GM19467 (cell line): ENCODE measurements around the gene CRTC3.

Experiments
- ATAC-seq: cut with Tn5 transposase; IDR thresholded peaks from one replicate; pipeline ENCODE4 v1.9.1; 2021; ENCODE audit warnings: mild to moderate bottlenecking, moderate library complexity; ENCODE audit not compliant: unreplicated experiment

The CRTC3 gene

DNA sequence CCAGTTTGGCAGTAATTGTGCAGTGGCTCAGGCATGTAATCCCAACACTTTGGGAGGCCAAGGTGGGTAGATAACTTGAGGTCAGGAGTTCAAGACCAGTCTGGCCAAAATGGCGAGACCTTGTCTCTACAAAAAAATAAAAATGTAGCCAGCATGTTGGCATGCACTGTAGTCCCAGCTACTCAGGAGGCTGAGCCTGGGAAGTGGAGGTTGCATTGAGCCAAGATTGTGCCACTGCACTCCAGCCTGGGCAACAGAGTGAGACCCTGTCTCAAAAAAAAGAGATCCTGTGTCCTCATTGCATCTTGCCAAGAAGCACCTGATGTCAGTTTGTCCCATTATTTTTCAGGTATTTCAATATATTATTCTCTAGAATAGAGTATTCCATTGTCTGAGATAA lies 61.8 kb downstream of the CRTC3 start:
- no peak for ATAC-seq

DNA sequence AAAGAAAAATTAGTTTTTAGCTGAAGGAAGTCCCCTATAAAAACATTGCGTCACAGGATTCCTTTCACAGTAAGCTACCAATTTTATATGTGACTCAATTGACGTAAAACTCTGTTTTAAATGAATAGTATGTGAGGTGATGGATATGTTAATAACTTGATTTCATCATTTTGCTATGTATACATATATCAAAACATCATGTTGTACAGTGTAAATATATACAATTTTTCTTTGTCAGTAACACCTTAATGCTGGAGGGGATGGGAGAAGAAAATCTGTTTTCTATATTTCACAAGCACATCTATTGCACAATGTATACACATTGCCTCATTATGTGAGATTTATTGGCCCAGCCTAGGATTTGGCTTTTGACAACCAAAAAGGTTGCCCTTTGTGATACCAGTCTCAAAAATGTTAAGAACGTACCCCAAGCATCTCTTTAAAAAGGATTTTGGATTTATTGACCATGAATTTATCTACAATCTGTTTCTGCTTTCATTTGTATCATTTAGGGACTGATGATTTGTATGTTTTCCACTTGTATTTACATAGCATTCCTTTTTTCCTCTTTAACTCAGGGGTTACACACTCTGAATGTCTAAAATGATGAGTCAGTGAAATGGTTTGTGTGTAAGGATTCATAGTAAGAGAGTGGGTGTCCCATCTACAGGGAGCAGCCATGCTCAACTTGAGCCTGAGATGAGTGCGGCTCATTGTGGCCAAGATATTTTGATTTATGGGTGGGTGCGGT lies 62.6 kb downstream of the CRTC3 start:
- ATAC-seq, result no peak

DNA sequence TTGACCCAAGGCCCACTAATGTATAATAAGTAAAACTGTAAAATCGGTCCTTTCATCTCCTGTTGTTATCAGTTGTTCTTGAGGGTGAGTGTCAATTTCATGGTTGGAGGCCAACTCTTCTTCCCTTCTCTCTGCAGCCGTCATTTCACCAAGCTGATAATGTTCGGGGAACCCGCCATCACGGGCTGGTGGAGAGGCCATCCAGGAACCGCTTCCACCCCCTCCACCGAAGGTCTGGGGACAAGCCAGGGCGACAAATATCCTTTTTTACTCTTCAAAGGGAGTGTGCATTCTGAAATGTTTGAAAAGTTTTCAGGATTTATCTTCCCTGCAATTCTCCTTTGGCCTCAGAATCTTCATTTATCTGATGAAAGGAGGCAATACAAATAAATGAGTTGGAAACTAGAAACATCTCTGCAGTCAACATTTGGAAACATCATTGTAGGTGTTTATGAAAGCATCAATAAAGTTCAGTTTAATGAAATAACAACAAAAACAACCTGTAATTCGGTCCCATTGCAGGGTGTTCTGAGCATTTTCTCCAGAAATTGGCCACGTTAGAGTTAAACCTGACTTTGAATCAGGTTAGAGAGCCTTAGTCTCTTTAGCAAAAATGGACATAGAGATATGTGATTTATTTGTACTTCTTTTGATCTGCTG lies 63.9 kb downstream of the CRTC3 start:
- no peak for ATAC-seq

DNA sequence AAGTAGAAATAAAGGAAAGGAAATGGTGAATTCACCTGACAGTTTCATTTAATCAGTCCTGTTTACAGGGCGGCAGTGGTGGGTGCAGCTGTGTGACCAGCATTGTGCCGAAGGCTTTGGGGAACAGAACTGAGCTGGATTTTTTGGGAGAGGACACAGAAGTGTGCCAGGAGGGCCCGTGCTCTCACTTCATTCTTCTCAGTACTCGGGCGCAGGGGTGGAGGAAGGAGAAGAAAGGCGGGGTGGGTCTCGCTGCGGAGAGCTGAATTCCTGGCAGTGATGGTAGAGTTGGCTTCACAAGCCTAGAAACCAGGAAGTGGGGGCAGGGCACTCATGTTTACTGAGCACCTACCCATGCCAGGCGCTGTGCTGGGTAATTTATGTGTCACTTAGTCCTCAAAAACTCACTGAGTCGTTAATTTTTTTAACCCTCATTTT lies 64.6 kb downstream of the CRTC3 start:
- no peak for ATAC-seq

DNA sequence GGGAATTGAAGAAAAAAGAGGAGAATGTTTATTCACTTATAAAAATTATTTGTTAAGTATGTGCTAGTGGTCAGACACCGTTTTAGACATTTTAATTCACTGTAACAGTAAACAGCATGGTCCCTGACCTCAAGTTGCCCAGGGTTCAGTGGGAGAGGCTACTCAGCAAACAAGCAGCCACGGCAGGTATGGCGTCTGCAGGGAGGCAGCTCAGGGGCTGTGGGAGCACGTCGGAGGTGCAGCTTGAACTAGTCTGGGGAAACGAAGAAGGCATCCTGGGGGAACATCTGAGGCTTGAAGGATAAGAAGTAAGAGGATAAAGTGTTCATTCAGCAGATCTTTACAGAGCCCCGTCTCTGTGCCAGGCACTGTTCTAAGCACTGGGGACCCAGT lies 66.0 kb downstream of the CRTC3 start:
- ATAC-seq, result no peak

DNA sequence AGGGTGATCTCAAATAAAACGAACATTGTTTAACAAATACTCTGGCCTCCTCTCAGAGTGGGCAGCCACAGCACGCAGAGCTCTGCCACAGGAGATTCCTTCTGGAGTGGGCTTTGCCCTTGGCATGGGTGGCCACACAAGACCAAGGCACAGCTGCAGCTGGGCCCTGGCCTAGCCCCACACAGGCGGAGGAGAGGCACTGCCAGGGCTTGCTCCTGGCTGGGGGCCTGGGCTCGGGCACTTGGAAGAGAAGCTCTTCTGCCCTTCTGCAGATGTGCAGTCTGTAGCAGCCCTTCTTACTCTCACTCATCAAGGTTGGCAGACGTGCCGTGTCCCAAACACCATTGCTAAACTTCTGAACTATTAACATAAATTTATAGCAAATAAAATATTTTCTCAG lies 67.2 kb downstream of the CRTC3 start:
- no peak for ATAC-seq

DNA sequence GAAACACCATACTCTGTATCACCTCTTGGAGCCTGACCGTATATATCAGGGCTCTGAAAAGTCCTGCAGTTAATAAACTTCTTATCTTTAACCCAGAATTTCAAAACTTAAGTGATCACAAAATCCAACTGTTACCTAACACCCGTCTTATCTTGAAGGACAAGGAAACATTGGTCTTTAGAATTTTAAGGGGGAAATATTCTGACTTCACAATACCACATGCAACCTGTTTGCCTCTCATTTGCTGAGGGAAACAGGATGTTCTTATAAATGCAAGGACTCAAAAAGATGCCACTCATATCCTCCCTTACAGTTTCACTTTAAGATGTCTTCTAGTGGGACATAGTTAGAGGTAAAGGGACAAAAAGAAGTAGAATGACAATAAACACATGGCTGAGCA lies 67.9 kb downstream of the CRTC3 start:
- ATAC-seq, result peak; percentile 35

DNA sequence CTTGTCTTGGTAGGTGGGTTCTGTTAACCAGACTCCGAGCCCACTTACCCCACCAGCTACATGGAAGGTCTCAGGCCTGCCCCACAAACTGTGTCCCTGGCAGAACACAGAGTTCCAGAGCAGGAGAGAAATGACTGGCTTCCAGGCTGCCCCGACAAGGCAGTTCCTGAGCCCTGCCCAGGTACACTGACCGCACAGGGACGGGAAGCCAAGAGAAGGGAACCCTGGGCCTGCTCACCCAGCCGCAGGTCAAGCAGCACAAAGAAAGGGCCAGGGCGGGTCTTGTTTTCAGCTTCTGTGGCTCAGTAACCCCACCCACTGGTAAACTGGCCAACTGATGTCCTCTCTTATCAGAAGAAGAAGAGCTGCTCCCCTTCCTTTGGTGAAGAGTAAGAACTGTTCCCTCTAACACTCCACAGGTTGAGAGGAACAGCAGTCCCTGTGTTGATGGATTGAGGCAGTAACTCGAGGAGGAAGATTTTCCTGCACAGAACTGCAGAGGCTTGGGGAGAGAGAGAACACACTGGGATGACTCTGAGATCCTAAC lies 68.4 kb downstream of the CRTC3 start:
- peak; percentile 31 for ATAC-seq

DNA sequence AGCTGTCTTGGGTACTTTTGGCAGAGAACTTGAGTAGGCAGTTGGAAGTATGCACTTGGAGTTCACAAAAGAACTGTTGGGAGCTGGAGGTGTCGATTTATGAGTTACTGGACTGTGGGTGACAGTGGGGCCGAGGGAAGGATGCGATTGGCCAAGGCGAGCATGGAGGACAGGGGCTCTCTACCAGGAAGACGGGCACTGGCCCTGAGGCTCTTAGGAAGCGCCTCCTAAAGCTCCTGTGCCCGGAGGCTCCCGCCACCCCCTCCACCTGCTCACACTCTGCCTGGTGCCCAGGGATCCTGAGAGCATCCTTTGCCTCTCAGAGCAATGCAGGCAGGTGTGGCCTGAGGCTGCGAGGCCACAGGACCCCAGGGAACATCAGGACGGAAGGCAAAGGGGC lies 69.0 kb downstream of the CRTC3 start:
- no peak for ATAC-seq

DNA sequence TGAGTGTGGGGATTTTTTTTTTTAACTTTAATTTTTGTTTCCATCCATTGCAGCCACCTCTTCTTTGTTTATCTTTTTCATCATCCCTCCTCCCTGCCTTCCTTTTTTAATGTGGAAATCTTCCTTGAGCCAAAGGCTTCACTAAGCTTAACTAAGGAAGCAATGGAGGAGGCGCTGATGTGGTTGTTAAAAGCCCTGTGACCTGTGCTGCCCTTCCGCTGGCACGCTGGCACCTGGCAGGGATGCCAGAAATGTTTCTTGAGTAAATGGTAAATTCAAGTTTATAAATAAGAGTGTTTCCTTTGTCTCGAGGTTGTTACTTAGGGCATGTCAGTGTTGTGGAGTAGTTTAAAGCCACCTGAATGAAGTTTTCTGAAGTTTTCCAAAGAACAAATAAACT lies 69.4 kb downstream of the CRTC3 start:
- no peak for ATAC-seq

DNA sequence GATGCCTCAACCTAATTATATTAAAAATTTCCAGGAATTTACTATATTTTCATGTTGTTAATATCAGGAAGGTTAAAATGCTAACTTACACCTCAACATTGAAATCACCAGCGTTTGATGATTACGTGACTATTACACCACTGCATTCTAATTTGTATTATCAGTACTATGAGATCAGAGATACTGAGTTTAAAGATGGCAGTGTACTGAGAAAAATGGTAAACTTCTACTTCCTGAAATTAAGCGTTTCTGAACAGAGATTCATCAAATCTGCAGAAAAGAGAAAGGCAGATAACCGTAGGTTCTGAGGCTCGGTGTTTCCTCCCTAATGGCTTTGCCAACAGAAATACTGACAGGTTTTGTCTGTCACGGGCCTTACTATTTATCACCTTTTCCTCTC lies 69.9 kb downstream of the CRTC3 start:
- ATAC-seq, result no peak

DNA sequence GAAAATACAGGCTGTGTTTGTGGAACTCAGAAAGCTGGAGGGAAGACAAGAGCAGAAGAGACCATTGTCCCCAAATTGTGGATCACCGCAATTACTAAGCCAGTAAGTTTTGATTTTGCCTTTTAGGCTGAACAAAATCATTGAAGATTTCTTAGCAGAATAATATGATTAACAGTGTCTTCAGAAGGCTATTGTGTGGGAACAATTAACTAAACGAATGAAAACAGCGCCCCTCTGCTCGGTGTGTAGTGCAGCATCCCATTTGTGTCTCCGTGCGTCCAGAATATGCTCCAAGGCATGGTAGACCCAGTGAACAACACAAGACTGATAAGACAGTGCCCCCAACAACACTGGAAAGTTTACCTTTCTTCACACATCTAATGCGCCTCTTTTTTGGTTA lies 71.2 kb downstream of the CRTC3 start:
- no peak for ATAC-seq

DNA sequence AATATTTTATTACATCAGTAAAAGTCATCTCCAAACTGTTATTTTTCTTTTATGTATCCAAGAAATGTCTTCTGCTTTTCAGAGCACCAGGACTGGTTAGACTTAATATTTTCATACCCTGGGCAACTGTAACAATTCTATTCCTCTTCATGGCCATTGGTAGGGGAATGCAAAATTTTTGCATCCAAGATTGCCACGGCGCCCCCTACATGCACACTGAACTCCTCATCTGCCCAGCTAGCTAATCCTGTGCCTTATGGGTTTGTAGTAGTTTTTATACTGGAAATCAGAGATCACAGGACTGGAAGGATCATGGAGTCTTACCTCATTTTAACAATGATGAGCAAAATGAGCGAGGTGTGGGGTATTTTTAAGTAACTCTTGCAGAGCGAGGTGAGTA lies 74.2 kb downstream of the CRTC3 start:
- ATAC-seq, result no peak

DNA sequence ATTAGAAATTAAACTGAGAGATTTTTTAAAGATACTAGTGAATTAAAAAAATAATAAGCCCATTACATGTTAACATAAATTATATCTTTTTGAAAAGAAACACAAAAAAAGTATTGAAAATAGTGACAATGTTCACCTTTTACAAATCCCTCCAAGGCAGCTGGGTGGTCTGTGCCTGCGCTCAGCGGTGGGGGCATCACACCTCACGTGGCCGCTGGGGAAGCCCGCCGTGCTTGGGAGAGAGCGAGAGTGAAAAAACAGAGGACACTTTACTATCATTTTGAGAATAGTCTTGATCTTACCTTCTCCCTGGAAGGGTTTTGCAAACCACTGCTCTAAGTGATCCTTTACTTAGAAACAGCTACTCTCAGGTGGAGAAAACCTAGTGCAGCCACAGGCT lies 76.9 kb downstream of the CRTC3 start:
- no peak for ATAC-seq

DNA sequence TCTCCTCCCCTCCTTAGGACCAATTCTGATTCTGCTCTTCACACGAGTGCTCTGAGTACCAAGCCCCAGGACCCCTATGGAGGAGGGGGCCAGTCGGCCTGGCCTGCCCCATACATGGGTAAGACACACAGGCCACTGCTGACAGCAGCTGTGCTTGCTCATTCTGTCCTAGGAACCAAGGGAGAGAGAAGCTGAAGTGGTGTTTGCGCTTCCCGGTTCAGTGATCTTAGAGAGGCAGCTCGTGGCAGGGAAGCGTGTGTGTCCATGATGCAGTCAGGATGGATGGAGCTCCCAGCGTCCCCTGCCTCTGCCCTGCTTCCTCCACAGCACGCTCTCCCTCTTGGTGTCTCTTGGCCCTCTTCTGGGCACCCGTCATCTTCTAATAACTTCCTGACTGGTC lies 77.6 kb downstream of the CRTC3 start:
- no peak for ATAC-seq

DNA sequence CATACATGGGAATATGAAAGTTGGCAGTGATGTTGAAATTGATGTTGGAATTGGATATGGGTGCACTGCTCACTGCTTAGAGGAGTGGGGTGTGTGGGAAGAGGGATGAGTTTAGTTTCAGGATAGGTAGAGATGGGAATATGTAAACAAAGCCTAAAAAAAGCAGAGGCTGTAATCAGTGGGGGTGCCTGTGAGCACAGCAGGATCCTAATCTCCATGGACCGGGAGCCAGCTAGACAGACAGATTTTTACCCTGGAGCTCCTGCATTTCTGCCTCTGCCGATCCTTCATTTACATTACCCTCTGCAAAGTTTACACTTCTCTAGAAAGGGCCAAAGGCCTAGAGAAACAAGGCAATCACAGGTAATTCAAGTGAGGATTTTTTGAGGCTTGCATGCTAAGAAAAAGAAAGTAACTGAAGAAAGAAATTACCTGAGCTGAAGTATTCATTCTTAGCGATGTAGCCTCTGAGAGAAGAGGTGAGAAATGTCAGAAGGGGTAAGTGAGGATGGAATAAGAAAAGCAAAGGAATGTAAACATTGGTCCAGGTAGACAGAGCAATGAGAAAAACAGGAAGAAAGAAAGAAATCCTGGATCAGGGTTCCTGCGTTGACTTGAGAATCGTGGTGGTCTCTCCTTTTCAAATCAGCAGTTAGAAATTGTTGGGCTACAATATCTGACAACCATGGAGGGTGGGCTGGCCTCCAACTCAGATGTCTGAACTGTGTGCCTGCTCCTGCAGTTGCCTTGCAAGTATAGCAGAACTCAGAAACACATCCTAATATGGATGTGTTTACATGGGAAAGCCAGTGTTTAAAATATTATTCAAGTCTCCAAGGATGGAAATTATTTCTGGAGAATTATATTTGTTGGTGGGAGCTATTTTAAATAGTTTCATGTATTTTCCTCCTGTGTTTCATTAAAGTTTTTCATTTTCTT lies 79.8 kb downstream of the CRTC3 start:
- no peak for ATAC-seq

DNA sequence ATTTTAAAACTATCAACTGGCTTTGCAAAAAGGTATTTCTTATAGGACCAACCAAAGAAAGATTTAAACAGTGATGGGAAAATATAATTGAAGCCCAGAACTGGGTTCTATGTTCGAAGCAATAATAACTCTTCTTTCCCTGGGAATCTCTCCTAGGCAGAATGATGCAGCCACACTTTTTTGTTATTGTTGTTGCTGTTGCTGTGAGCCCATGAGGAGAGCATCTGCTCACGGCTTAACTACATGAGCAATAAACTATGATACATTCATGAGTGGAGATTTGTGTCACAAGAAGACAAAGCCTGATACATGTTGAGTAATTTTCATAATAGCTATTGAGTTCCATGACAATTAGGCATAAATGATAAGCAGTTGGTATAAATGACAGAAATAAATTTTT lies 80.5 kb downstream of the CRTC3 start:
- no peak for ATAC-seq

DNA sequence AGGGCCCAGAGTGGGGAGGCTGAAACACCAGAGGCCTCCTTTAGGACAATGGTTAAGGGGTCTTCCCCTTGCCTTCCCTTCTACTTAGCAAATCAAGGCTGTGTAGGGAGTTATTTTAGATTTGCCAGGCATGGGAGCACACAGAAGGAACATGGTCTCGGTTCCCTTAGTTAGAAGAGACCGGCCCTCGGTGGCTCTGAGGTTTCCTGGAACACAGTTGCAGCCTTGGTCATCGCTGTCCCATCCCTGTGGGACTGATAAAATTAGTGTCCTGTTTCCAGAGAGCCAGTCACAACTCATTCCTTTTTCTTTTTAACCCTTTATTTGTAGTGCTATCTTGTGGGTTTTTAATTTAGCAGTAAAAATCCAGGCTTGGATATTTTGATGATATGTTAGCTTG lies 81.4 kb downstream of the CRTC3 start:
- no peak for ATAC-seq

DNA sequence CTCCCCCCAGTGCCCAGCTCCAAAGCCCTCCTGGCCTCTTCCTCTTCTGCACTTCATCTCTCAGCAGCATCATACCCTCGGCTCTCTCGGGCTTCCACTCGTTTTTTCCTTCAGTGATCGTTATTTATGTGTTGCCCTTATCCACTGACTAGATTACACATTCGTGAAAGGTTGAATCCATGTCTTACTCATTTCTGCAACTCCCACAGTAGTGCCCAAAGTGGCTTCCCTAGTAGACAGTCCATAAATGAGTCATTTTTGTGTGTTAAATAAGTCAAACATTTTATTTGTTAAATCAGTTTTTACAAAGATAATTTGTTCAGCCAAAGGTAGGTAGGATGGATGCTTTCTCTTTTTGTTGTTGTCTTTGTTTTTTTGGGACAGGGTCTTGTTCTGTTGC lies 87.4 kb downstream of the CRTC3 start:
- no peak for ATAC-seq

DNA sequence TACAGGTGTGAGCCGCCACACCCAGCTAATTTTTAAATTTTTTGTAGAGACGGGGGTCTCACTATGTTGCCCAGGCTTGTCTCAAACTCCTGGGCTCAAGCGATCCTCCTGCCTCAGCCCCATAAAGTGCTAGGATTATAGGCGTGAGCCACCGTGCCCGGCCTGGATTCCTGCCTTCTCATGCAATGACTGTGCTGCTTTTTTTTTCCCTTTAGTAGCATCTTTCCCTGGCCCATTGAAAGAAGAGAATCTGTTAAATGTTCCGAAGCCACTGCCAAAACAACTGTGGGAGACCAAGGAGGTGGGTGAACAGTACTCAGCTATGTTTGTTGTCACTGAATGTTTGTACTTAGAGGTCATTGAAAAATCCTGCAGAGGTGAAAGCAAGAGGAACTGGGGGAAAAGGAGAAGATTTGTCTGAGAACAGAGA lies 88.0 kb downstream of the CRTC3 start:
- no peak for ATAC-seq
